Measurements from ENCODE around the gene GRM5.
"Not testable (repeated sequence)": the region's sequence is repeated elsewhere in the genome, so short reads cannot be mapped to it uniquely, and the experiment has no call there.

GRM5 gene

DNA sequence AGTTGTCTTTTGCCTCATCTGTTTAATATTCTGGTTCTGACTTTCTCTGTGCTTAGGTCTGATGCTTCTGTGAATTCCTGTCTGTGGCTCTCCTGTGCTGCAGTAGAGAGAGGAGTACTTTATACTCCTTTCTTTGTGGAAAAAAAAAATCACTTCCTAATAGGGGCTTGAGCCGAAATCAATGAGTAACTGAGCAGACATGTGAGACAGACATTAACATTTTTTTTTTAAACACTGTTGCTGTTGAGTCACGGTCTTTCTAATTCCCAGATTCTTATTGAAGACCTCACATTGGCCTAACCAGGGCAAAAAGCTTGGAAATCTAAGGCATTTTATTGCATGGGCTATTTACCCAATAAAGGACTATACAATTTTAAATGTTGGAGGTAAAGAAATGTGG lies 86.1 kb downstream of the GRM5 start:
- TF ChIP-seq, protein P1, sequence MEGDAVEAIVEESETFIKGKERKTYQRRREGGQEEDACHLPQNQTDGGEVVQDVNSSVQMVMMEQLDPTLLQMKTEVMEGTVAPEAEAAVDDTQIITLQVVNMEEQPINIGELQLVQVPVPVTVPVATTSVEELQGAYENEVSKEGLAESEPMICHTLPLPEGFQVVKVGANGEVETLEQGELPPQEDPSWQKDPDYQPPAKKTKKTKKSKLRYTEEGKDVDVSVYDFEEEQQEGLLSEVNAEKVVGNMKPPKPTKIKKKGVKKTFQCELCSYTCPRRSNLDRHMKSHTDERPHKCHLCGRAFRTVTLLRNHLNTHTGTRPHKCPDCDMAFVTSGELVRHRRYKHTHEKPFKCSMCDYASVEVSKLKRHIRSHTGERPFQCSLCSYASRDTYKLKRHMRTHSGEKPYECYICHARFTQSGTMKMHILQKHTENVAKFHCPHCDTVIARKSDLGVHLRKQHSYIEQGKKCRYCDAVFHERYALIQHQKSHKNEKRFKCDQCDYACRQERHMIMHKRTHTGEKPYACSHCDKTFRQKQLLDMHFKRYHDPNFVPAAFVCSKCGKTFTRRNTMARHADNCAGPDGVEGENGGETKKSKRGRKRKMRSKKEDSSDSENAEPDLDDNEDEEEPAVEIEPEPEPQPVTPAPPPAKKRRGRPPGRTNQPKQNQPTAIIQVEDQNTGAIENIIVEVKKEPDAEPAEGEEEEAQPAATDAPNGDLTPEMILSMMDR (IDR thresholded peaks at IDR 0.05; ENCODE audit: low read depth, low read length): no peak
- in situ Hi-C loops (cut with HindIII; ENCODE audit: low sequenced_read_pairs): no loop called here
- H3K4me3 ChIP-seq (ENCODE audit: low read depth, low read length): no peak overlapping the region
- DNase-seq (ENCODE audit: low read depth, low spot score): peak; percentile 76

DNA sequence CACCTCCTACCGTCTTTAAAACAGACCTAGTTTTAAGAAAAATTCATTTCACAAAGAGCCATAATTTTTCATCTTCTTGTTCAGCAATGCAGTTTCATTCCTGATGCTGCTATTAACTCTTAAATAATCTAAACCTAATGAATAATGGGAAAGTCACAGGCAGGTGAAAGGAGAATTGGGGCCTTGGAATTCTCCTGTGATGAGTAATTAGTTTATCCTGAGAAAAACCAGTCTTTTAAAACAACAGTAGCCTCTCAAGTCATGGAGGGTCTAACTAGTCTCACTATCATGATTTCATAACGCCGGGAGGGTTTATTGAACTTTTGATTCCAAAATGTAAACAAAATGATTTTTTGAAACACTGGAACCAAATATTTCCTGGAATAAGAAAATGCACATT lies 86.8 kb downstream of the GRM5 start:
- H3K4me3 ChIP-seq (ENCODE audit: low read depth, low read length); DNase-seq (ENCODE audit: low read depth, low spot score); in situ Hi-C loops (cut with HindIII; ENCODE audit: low sequenced_read_pairs): not testable (repeated sequence)

DNA sequence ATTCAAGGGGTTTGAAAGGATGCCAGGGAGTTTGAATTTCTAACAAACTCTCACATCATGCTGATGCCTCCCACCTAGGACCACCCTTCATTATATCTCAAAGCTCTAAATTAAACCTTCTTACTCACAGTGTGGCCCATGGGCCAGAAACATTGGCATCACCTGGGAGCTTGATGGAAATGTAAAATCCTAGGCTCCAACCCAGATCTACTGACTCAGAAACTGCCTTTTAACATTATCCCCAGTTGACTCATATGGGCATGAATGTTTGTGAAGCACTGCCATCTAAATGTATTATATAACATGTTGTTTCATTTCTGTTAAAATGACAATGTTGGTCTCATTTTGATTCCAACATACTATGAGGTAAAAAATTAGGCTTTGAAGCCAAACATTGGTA lies 90.3 kb downstream of the GRM5 start:
- in situ Hi-C loops (cut with HindIII; ENCODE audit: low sequenced_read_pairs); H3K4me3 ChIP-seq (ENCODE audit: low read depth, low read length): not testable (repeated sequence)
- DNase-seq (ENCODE audit: low read depth, low spot score): peak; percentile 29

DNA sequence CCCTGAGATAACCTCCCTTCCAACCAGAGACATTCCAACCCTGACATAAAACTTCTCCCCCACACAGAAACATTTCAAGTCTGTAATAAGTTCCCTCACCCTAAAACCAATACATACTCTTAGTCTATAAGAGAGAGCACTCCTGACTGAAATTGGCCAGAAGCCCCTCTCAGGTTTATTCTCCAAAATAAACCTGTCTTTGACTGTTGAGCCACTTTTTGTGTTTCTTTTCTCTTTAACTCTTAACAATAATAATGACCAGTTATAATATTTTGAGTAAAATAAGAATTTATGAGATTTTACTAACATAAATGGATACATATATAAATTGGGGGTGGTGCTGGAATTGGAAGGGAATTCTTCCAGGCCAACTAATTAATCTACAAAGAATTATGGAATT lies 93.6 kb downstream of the GRM5 start:
- no peak for DNase-seq (ENCODE audit: low read depth, low spot score)
- in situ Hi-C loops (cut with HindIII; ENCODE audit: low sequenced_read_pairs): no loop called here
- TF ChIP-seq, protein P1 (IDR thresholded peaks at IDR 0.05; ENCODE audit: low read depth, low read length): no peak
- no peak overlapping the region for H3K4me3 ChIP-seq (ENCODE audit: low read depth, low read length)

DNA sequence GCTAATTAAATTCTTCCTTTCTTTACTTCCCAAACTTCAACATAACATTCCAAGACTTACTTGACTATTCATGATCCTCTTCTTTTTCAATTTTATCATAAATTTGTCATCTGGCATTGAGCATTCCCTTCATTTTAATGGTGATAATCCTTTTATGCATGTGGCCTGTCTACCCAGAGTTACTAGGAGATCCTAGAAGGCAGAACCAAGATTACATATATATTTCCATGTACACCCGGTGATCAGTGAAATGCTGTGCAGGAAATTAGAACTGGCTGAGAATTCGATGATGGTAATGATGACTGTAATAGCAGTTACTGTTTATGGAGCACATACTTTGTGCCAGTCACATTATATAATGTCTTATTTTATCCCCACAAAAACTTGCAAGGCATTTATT lies 104.2 kb downstream of the GRM5 start:
- H3K4me3 ChIP-seq (ENCODE audit: low read depth, low read length); in situ Hi-C loops (cut with HindIII; ENCODE audit: low sequenced_read_pairs); DNase-seq (ENCODE audit: low read depth, low spot score): not testable (repeated sequence)

DNA sequence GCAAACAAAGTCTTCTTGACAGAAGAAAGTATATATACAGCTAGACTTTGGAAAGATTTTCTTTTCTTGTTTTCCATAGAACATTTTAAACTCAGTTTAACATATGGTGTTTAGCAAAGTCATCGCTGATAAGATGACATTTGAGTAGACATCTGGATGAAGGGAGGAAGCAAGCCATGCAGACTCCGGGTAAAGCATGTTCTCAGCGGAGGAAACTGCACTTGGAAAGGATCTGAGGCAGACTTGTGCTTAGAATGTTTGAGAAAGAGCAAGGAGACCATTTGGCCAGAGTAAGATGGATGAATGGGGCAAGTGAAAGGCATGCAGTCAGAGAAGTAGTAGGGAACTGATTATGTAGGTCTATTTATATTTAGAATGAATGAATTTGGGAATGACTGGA lies 105.9 kb downstream of the GRM5 start:
- DNase-seq (ENCODE audit: low read depth, low spot score); in situ Hi-C loops (cut with HindIII; ENCODE audit: low sequenced_read_pairs); H3K4me3 ChIP-seq (ENCODE audit: low read depth, low read length): not testable (repeated sequence)

DNA sequence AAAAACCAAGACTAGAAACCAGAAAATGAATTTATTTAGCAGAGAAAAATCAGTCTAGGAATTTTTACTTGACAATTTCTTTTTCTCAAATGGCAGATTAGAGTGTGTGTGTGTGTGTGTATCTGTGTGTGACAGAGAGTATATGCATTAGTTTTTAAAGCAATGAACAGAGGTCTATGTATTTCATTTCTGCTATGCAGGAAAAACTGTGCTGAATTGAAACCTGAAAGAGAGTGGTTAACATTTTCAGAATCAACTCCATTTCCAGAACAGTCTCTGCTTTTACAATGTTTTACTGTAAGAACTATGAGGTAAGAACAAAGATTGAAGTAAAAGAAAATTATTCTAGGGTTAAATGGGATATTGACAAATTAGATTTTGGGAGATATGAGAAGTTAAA lies 114.8 kb downstream of the GRM5 start:
- no peak overlapping the region for H3K4me3 ChIP-seq (ENCODE audit: low read depth, low read length)
- TF ChIP-seq, protein P1 (IDR thresholded peaks at IDR 0.05; ENCODE audit: low read depth, low read length): no peak
- in situ Hi-C loops (cut with HindIII; ENCODE audit: low sequenced_read_pairs): no loop called here
- no peak for DNase-seq (ENCODE audit: low read depth, low spot score)

DNA sequence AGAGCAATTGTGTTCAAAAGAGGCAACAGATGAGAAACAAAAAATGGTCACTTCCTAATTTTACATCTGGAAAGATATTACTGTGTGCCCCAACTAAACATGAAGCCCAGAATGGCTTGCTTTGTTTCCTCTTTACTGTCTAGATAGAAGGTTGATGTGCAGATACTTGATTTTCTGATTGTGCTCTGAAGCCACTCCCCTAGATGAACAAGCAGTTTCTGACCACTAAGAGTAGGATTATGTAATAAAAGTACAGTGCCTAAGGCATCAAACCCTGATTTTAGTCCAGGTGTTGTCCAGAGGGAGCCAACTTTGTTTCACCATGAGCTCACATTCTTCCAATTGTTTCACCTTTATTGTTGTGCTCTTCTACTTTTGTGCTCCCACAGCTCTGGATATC lies 116.9 kb downstream of the GRM5 start:
- DNase-seq (ENCODE audit: low read depth, low spot score); in situ Hi-C loops (cut with HindIII; ENCODE audit: low sequenced_read_pairs); H3K4me3 ChIP-seq (ENCODE audit: low read depth, low read length): not testable (repeated sequence)

DNA sequence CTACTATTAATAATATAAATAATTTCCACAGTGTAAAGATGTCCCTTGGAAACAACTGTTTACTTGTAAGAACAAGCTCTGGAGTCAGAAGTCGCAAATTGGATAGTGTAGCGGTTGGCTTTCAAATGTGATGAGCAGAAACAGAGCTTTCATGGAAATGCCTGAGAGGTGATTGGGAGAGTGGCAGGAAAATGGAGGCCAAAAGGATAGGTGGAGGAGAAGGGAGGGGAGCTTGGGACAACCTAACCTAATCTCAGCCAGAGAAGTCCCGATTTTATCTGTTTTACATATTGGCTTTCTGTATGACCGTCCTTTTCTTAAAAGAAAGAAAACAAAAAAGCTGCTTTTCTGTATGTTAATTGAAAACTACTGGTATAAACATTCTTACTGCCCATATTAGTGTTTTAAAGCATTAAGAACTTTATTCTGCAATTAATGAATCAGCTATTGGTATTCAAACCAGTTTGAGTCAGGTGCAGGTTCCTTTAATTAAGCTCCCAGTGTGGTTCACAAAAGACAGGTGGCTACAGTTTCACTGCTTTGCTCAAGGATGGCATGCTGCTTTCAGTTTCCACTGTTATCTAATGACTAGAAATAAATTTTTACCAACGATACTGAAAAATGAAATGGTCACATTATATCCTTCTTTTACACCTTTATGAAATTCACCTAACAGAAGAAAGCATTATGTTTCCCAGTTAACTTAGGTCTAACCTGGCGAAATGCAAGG lies 117.8 kb downstream of the GRM5 start:
- DNase-seq (ENCODE audit: low read depth, low spot score); H3K4me3 ChIP-seq (ENCODE audit: low read depth, low read length); in situ Hi-C loops (cut with HindIII; ENCODE audit: low sequenced_read_pairs): not testable (repeated sequence)

DNA sequence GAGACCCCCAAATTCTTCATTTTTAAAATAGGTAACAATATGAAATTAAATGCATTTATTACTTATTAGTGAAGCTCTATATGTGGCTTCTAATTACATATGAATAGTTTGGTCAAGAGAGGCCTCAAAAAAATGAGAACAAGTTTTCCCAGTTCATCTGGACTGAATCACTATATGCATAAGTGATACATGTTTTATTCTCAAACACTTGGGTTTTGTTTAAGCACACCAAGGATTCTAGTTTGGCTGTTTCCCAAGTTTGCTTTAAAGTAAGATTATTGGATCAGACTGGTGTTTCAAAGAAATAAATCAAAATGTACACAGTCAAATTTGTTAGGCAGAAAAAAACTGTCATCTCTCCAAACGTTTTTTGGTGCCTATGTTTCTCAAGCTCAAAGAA lies 136.1 kb downstream of the GRM5 start:
- in situ Hi-C loops (cut with HindIII; ENCODE audit: low sequenced_read_pairs); H3K4me3 ChIP-seq (ENCODE audit: low read depth, low read length): not testable (repeated sequence)
- peak; percentile 2 for DNase-seq (ENCODE audit: low read depth, low spot score)

DNA sequence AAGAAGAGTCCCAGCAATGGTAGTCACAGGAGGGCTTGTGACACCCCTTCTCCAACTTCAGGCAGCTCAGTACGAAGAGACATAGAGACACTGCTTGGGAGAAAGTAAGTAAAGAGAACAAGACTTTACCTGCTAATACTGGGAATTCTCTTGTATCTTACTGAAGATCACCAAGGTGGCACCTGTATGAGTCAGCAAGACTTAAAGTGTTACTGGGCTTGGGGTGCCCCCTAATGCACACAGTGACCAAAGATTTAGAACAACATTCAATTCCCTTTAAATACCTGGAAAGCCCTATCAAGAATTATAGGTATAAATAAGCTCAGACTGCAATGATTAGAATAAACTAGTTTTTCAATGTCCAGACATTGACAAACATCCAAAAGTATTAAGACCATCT lies 148.7 kb downstream of the GRM5 start:
- in situ Hi-C loops (cut with HindIII; ENCODE audit: low sequenced_read_pairs); DNase-seq (ENCODE audit: low read depth, low spot score); H3K4me3 ChIP-seq (ENCODE audit: low read depth, low read length): not testable (repeated sequence)

Data from astrocyte of the spinal cord (primary cell).